ENCODE data around the gene SCAF4. TPM values are rescaled to one million over a fixed set of nuclear protein-coding genes. Genes with fewer than 3 reads are reported as not detected.
"Not testable (repeated sequence)": the region's sequence is repeated elsewhere in the genome, so short reads cannot be mapped to it uniquely, and the experiment has no call there.

The SCAF4 gene
- total RNA-seq (2012; rRNA removed): 7.2 and 8.1 TPM in 2 replicates

GRCh38 chr21:31731857-31732596, at the start of gene SCAF4:
Gene SCAF4 (minus strand): TSS chr21:31732118. CDS start chr21:31731692, 426 bp downstream.
- Histone ChIP-seq H3K36me3 (ENCODE audit: insufficient read depth, low read length) (no peaks in the 10 kb centered on the region), H3K27me3 (ENCODE audit: control insufficient read depth, insufficient read depth, low read length) (no peaks in the 10 kb centered on the region), H3K9me3 (replicated peaks; ENCODE audit: low read length) (no peaks in the 10 kb centered on the region), H3K9ac (ENCODE audit: low read depth, low read length) (peak within 1 kb of the TSS; percentile 98), H3K4me3 (ENCODE audit: low read length) (peak within 1 kb of the TSS; percentile 72), H3K4me2 (ENCODE audit: low read length) (peak within 1 kb of the TSS; percentile 92), H3K4me1 (ENCODE audit: control insufficient read depth, insufficient read depth, low read length) (peaks cover 32% of the 10 kb centered on the region)

GRCh38 chr21:31780944-31781343, 49.0 kb upstream of the SCAF4 start:
- H3K4me1 ChIP-seq (ENCODE audit: control insufficient read depth, insufficient read depth, low read length): no peaks in the 10 kb centered on the region
- peaks cover 2% of the 10 kb centered on the region for H3K27me3 ChIP-seq (ENCODE audit: control insufficient read depth, insufficient read depth, low read length)
- H3K9me3 ChIP-seq (replicated peaks; ENCODE audit: low read length): no peaks in the 10 kb centered on the region
- H3K4me3 ChIP-seq (ENCODE audit: low read length): no peak overlapping the region
- H3K4me2 ChIP-seq (ENCODE audit: low read length): no peak overlapping the region
- no peaks in the 10 kb centered on the region for H3K36me3 ChIP-seq (ENCODE audit: insufficient read depth, low read length)
- no peak overlapping the region for H3K9ac ChIP-seq (ENCODE audit: low read depth, low read length)

- Histone ChIP-seq H3K36me3 (ENCODE audit: insufficient read depth, low read length) (no peaks in the 10 kb centered on the region), H3K9me3 (replicated peaks; ENCODE audit: low read length) (no peaks in the 10 kb centered on the region), H3K27me3 (ENCODE audit: control insufficient read depth, insufficient read depth, low read length) (peaks cover 4% of the 10 kb centered on the region), H3K9ac (ENCODE audit: low read depth, low read length) (no peak overlapping the region), H3K4me2 (ENCODE audit: low read length) (no peak overlapping the region), H3K4me3 (ENCODE audit: low read length) (no peak overlapping the region), H3K4me1 (ENCODE audit: control insufficient read depth, insufficient read depth, low read length) (no peaks in the 10 kb centered on the region)
Measured at GRCh38 chr21:31778546-31778945, 46.6 kb upstream of the SCAF4 start.

- H3K4me2 ChIP-seq (ENCODE audit: low read length): no peak overlapping the region
- H3K36me3 ChIP-seq (ENCODE audit: insufficient read depth, low read length): no peaks in the 10 kb centered on the region
- H3K27me3 ChIP-seq (ENCODE audit: control insufficient read depth, insufficient read depth, low read length): peaks cover 4% of the 10 kb centered on the region
- no peak overlapping the region for H3K9ac ChIP-seq (ENCODE audit: low read depth, low read length)
- no peaks in the 10 kb centered on the region for H3K4me1 ChIP-seq (ENCODE audit: control insufficient read depth, insufficient read depth, low read length)
- H3K9me3 ChIP-seq (replicated peaks; ENCODE audit: low read length): no peaks in the 10 kb centered on the region
- H3K4me3 ChIP-seq (ENCODE audit: low read length): no peak overlapping the region
Measured at GRCh38 chr21:31777857-31778256, 45.9 kb upstream of the SCAF4 start.

GRCh38 chr21:31774031-31774430, 42.1 kb upstream of the SCAF4 start:
- no peak overlapping the region for H3K9ac ChIP-seq (ENCODE audit: low read depth, low read length)
- H3K4me3 ChIP-seq (ENCODE audit: low read length): no peak overlapping the region
- H3K27me3 ChIP-seq (ENCODE audit: control insufficient read depth, insufficient read depth, low read length): peaks cover 4% of the 10 kb centered on the region

GRCh38 chr21:31772674-31773555, 41.0 kb upstream of the SCAF4 start:
- Histone ChIP-seq H3K4me1 (ENCODE audit: control insufficient read depth, insufficient read depth, low read length) (no peaks in the 10 kb centered on the region), H3K4me2 (ENCODE audit: low read length) (no peak overlapping the region), H3K4me3 (ENCODE audit: low read length) (no peak overlapping the region), H3K36me3 (ENCODE audit: insufficient read depth, low read length) (no peaks in the 10 kb centered on the region), H3K27me3 (ENCODE audit: control insufficient read depth, insufficient read depth, low read length) (peaks cover 4% of the 10 kb centered on the region), H3K9ac (ENCODE audit: low read depth, low read length) (no peak overlapping the region), H3K9me3 (replicated peaks; ENCODE audit: low read length) (no peaks in the 10 kb centered on the region)

More at GRCh38 chr21:31774031-31774430, 42.1 kb upstream of the SCAF4 start:
- Histone ChIP-seq H3K4me2 (ENCODE audit: low read length) (no peak overlapping the region), H3K9me3 (replicated peaks; ENCODE audit: low read length) (no peaks in the 10 kb centered on the region), H3K36me3 (ENCODE audit: insufficient read depth, low read length) (no peaks in the 10 kb centered on the region), H3K4me1 (ENCODE audit: control insufficient read depth, insufficient read depth, low read length) (no peaks in the 10 kb centered on the region)

- H3K36me3 ChIP-seq (ENCODE audit: insufficient read depth, low read length): no peaks in the 10 kb centered on the region
- H3K4me2 ChIP-seq (ENCODE audit: low read length): no peak overlapping the region
- H3K9ac ChIP-seq (ENCODE audit: low read depth, low read length): no peak overlapping the region
- no peaks in the 10 kb centered on the region for H3K4me1 ChIP-seq (ENCODE audit: control insufficient read depth, insufficient read depth, low read length)
- no peak overlapping the region for H3K4me3 ChIP-seq (ENCODE audit: low read length)
- peaks cover 4% of the 10 kb centered on the region for H3K27me3 ChIP-seq (ENCODE audit: control insufficient read depth, insufficient read depth, low read length)
- no peaks in the 10 kb centered on the region for H3K9me3 ChIP-seq (replicated peaks; ENCODE audit: low read length)
Measured at GRCh38 chr21:31771685-31772084, 39.8 kb upstream of the SCAF4 start.

GRCh38 chr21:31768710-31769109, 36.8 kb upstream of the SCAF4 start:
- Histone ChIP-seq H3K9ac (ENCODE audit: low read depth, low read length) (no peak overlapping the region), H3K4me1 (ENCODE audit: control insufficient read depth, insufficient read depth, low read length) (no peaks in the 10 kb centered on the region), H3K36me3 (ENCODE audit: insufficient read depth, low read length) (no peaks in the 10 kb centered on the region), H3K9me3 (replicated peaks; ENCODE audit: low read length) (no peaks in the 10 kb centered on the region), H3K4me2 (ENCODE audit: low read length) (no peak overlapping the region), H3K4me3 (ENCODE audit: low read length) (no peak overlapping the region), H3K27me3 (ENCODE audit: control insufficient read depth, insufficient read depth, low read length) (no peaks in the 10 kb centered on the region)

- Histone ChIP-seq H3K4me3 (ENCODE audit: low read length) (no peak overlapping the region), H3K9ac (ENCODE audit: low read depth, low read length) (no peak overlapping the region), H3K27me3 (ENCODE audit: control insufficient read depth, insufficient read depth, low read length) (no peaks in the 10 kb centered on the region), H3K9me3 (replicated peaks; ENCODE audit: low read length) (no peaks in the 10 kb centered on the region), H3K36me3 (ENCODE audit: insufficient read depth, low read length) (no peaks in the 10 kb centered on the region), H3K4me2 (ENCODE audit: low read length) (no peak overlapping the region), H3K4me1 (ENCODE audit: control insufficient read depth, insufficient read depth, low read length) (no peaks in the 10 kb centered on the region)
Measured at GRCh38 chr21:31766899-31767298, 35.0 kb upstream of the SCAF4 start.

- H3K4me3 ChIP-seq (ENCODE audit: low read length); H3K9me3 ChIP-seq (replicated peaks; ENCODE audit: low read length); H3K4me1 ChIP-seq (ENCODE audit: control insufficient read depth, insufficient read depth, low read length); H3K9ac ChIP-seq (ENCODE audit: low read depth, low read length); H3K4me2 ChIP-seq (ENCODE audit: low read length); H3K36me3 ChIP-seq (ENCODE audit: insufficient read depth, low read length); H3K27me3 ChIP-seq (ENCODE audit: control insufficient read depth, insufficient read depth, low read length): not testable (repeated sequence)
Measured at GRCh38 chr21:31765850-31766249, 33.9 kb upstream of the SCAF4 start.

GRCh38 chr21:31760931-31761330, 29.0 kb upstream of the SCAF4 start:
- H3K9me3 ChIP-seq (replicated peaks; ENCODE audit: low read length): no peaks in the 10 kb centered on the region
- peaks cover 3% of the 10 kb centered on the region for H3K27me3 ChIP-seq (ENCODE audit: control insufficient read depth, insufficient read depth, low read length)
- no peak overlapping the region for H3K4me3 ChIP-seq (ENCODE audit: low read length)
- H3K4me1 ChIP-seq (ENCODE audit: control insufficient read depth, insufficient read depth, low read length): no peaks in the 10 kb centered on the region
- H3K9ac ChIP-seq (ENCODE audit: low read depth, low read length): no peak overlapping the region
- no peak overlapping the region for H3K4me2 ChIP-seq (ENCODE audit: low read length)
- H3K36me3 ChIP-seq (ENCODE audit: insufficient read depth, low read length): no peaks in the 10 kb centered on the region

Data from skeletal muscle satellite cell (primary cell).